Measurements from ENCODE around the gene GMDS. TPM values are rescaled to one million over a fixed set of nuclear protein-coding genes. Genes with fewer than 3 reads are reported as not detected.
A peak's percentile ranks its signal among the peaks of the same experiment; 100 is the strongest.

The GMDS gene
- total RNA-seq, 1 donor from 2014 or later: 19.9 TPM

- TF ChIP-seq, protein P1, sequence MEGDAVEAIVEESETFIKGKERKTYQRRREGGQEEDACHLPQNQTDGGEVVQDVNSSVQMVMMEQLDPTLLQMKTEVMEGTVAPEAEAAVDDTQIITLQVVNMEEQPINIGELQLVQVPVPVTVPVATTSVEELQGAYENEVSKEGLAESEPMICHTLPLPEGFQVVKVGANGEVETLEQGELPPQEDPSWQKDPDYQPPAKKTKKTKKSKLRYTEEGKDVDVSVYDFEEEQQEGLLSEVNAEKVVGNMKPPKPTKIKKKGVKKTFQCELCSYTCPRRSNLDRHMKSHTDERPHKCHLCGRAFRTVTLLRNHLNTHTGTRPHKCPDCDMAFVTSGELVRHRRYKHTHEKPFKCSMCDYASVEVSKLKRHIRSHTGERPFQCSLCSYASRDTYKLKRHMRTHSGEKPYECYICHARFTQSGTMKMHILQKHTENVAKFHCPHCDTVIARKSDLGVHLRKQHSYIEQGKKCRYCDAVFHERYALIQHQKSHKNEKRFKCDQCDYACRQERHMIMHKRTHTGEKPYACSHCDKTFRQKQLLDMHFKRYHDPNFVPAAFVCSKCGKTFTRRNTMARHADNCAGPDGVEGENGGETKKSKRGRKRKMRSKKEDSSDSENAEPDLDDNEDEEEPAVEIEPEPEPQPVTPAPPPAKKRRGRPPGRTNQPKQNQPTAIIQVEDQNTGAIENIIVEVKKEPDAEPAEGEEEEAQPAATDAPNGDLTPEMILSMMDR (IDR thresholded peaks at IDR 0.05): no peak
- intact Hi-C loops (cut with DNase I): no loop called here
- Histone ChIP-seq H3K27ac (no peak overlapping the region), H3K4me1 (peaks cover 3 to 38% of the 10 kb centered on the region in 2 donors), H3K9me3 (no peaks in the 10 kb centered on the region), H3K27me3 (no peaks in the 10 kb centered on the region), H3K4me3 (no peak overlapping the region), H3K36me3 (no peaks in the 10 kb centered on the region)
- no peak for DNase-seq (ENCODE audit: low spot score in 2 of 2)
Measured at GRCh38 chr6:1634081-1634480, 611.3 kb downstream of the GMDS start.

- Histone ChIP-seq H3K36me3 (no peaks in the 10 kb centered on the region), H3K9me3 (no peaks in the 10 kb centered on the region), H3K4me1 (peaks cover 3 to 44% of the 10 kb centered on the region in 2 donors), H3K4me3 (no peak overlapping the region), H3K27ac (no peak overlapping the region), H3K27me3 (no peaks in the 10 kb centered on the region)
- TF ChIP-seq, protein P1 (IDR thresholded peaks at IDR 0.05): no peak
- intact Hi-C loops (cut with DNase I): no loop called here
- DNase-seq (ENCODE audit: low spot score in 2 of 2): no peak
Measured at GRCh38 chr6:1633366-1634021, 611.9 kb downstream of the GMDS start.

DNA sequence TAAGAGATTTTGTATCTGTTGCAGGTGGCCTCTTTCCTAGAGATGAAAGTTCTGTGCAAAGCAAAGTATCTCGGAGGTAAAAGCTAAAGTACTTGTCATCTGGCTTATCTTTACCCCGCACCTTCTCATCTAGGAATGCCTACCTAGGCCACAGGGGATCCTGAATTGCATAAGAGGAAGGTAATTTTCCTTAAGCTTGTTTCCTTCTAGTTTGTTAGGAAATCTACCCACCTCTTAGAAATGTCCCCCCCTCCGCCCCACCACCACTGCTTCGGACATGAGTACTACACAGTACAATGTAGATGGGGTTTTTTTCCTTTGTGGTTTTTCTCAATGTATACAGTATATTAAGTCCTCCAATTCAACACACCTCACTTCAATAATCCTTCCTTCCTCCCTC is 614.2 kb downstream of the GMDS start:
- intact Hi-C loops (cut with DNase I): no loop called here

DNA sequence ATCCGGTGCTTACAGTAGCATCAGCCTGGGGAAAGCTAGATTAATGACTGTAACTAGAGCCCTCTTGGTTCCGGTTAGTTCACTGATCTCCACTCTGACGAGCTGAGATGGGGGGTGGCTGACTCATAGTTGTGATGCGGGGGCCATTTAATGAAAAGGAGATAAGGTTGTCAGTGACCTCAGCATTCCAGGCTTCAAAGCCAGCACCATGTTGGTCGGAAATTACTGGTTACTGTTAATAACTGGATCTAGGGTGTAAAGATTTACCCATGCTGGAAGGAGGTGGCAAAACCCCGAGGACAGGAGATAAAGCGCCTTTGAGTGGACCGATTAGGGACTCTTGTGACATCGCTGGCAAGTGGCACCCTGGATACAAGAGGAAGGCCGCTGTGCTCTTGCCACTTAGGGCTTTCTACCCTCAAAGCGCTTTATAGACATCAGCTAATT is 614.6 kb downstream of the GMDS start:
- H3K4me1 ChIP-seq: peaks cover 3 to 43% of the 10 kb centered on the region in 2 donors
- no peak overlapping the region for H3K4me3 ChIP-seq
- peak in 1 of 2 donors; percentile 75 for DNase-seq (ENCODE audit: low spot score in 2 of 2)
- H3K36me3 ChIP-seq: no peaks in the 10 kb centered on the region
- intact Hi-C loops (cut with DNase I): no loop called here
- no peaks in the 10 kb centered on the region for H3K27me3 ChIP-seq
- TF ChIP-seq, protein P1 (IDR thresholded peaks at IDR 0.05): no peak
- H3K9me3 ChIP-seq: no peaks in the 10 kb centered on the region
- no peak overlapping the region for H3K27ac ChIP-seq

More for the DNA sequence above, 614.2 kb downstream of the GMDS start:
- Histone ChIP-seq H3K9me3 (no peaks in the 10 kb centered on the region), H3K27ac (no peak overlapping the region), H3K27me3 (no peaks in the 10 kb centered on the region), H3K36me3 (no peaks in the 10 kb centered on the region), H3K4me3 (no peak overlapping the region), H3K4me1 (peaks cover 3 to 46% of the 10 kb centered on the region in 2 donors)
- TF ChIP-seq, protein P1 (IDR thresholded peaks at IDR 0.05): no peak
- no peak for DNase-seq (ENCODE audit: low spot score in 2 of 2)

DNA sequence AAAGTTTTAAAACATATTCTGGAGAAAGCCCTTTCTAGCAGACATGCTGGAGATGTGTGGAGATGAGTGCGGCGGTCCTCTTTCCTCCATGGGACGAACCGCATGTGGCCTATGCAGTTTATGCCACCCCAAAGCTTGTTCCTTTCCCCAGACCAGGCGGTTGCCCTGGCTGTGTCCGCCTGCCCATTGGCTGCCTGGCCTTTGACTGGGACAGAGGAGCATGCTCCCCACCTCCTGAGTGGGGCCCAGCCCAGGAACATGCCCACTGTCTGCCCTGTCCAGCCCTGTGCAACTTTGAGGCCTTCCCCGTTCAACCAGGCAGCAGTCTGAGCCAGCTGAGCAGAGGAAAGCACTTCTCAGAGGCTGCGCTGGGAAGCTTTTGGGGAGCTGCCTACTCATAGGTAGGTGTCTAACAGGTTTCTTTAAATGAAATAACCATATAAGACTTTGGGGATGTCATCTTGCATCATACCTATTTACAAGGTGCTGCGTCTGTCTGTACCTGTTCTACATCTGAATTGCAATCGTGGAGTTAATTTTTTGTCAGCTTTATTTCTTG is 615.1 kb downstream of the GMDS start:
- TF ChIP-seq, protein P1 (IDR thresholded peaks at IDR 0.05): no peak
- intact Hi-C loops (cut with DNase I): no loop called here
- DNase-seq (ENCODE audit: low spot score in 2 of 2): peak in 1 of 2 donors; percentile 60
- H3K27ac ChIP-seq: peak overlapping the region in 1 of 2 donors; percentile 24
- H3K36me3 ChIP-seq: no peaks in the 10 kb centered on the region
- H3K9me3 ChIP-seq: no peaks in the 10 kb centered on the region
- no peak overlapping the region for H3K4me3 ChIP-seq
- H3K27me3 ChIP-seq: no peaks in the 10 kb centered on the region
- H3K4me1 ChIP-seq: peaks cover 3 to 39% of the 10 kb centered on the region in 2 donors
